NB4 (cell line): ENCODE results near the gene INSIG1.

Source experiments
- CTCF ChIP-seq: IDR thresholded peaks from one replicate; pipeline ENCODE4 v1.5.1; 2012; ENCODE audit warnings: low read depth, low read length
- MAX ChIP-seq: IDR thresholded peaks from 2 replicates; pipeline ENCODE4 v1.6.1; 2011; ENCODE audit warnings: low read depth, low read length
- MYC ChIP-seq: IDR thresholded peaks from 2 replicates; pipeline ENCODE4 v1.6.1; 2011; ENCODE audit warnings: low read depth, low read length
- POLR2A ChIP-seq: IDR thresholded peaks from 2 replicates; pipeline ENCODE4 v1.6.1; 2011; ENCODE audit warnings: mild to moderate bottlenecking; ENCODE audit not compliant: insufficient read length; ENCODE audit errors: extremely low read depth

- TF ChIP-seq CTCF = no peak
- TF ChIP-seq POLR2A = no peak
- no peak for TF ChIP-seq MAX
- TF ChIP-seq MYC = no peak
These were observed 31.2 kb upstream of the INSIG1 start for GRCh38 chr7:155266440-155266839.
